GM13976 (cell line): Measurements from ENCODE around the gene C9orf85.
"Not testable (repeated sequence)": the region's sequence is repeated elsewhere in the genome, so short reads cannot be mapped to it uniquely, and the experiment has no call there.

Experiments used
- DNase-seq: peaks from one replicate; pipeline ENCODE4 v3.0.0; 2012; ENCODE audit warnings: low spot score
- CTCF ChIP-seq: IDR thresholded peaks from 2 replicates; pipeline ENCODE4 v1.5.1; 2012; ENCODE audit warnings: borderline replicate concordance, mild to moderate bottlenecking; ENCODE audit not compliant: insufficient read depth; ENCODE audit errors: extremely low read depth, missing control alignments, control extremely low read depth
- in situ Hi-C: fragments of 300-500 bp; cut with MboI; formaldehyde crosslinking; loops from one replicate; pipeline ENCODE4 v1.12.0; 2022; ENCODE audit warnings: low sequenced_read_pairs, mixed read lengths, inconsistent platforms; ENCODE audit not compliant: unreplicated experiment

The C9orf85 gene

GRCh38 chr9:71937070-71937625 is 25.7 kb downstream of the C9orf85 start:
- no peak for TF ChIP-seq CTCF
- in situ Hi-C loops: no loop called here
- no peak for DNase-seq

- DNase-seq: no peak
- no peak for TF ChIP-seq CTCF
- in situ Hi-C loops: no loop called here
Measured at GRCh38 chr9:71937898-71938297, 26.5 kb downstream of the C9orf85 start.

GRCh38 chr9:71941060-71941568 is 29.7 kb downstream of the C9orf85 start:
- no peak for TF ChIP-seq CTCF
- in situ Hi-C loops: no loop called here
- no peak for DNase-seq

GRCh38 chr9:71941998-71942567 is 30.6 kb downstream of the C9orf85 start:
- DNase-seq: no peak
- in situ Hi-C loops: no loop called here
- no peak for TF ChIP-seq CTCF

- no peak for TF ChIP-seq CTCF
- DNase-seq: no peak
- in situ Hi-C loops: no loop called here
Measured at GRCh38 chr9:71944754-71945375, 33.4 kb downstream of the C9orf85 start.

GRCh38 chr9:71954652-71955051 is 43.2 kb downstream of the C9orf85 start:
- in situ Hi-C loops, DNase-seq: not testable (repeated sequence)

GRCh38 chr9:71955300-71955915 is 44.0 kb downstream of the C9orf85 start:
- TF ChIP-seq CTCF: no peak
- in situ Hi-C loops: no loop called here
- no peak for DNase-seq
